ENCODE data around the gene ZNF467. TPM values are rescaled to one million over a fixed set of nuclear protein-coding genes. Genes with fewer than 3 reads are reported as not detected.

ZNF467 gene
- total and polyA plus RNA-seq, 2 donors = 3.8 to 8.8 TPM

GRCh38 chr7:149751043-149751775, 22.2 kb downstream of the ZNF467 start:
- WGBS = 84% methylated on average over 8 of the region's 8 CpGs
- H3K27ac ChIP-seq (ENCODE audit: low read depth in 1 of 2, low read length in 1 of 2) = no peak overlapping the region
- no peaks in the 10 kb centered on the region for H3K27me3 ChIP-seq (ENCODE audit: control insufficient read depth in 2 of 2, insufficient read depth in 1 of 2, low read length in 1 of 2)
- H3K36me3 ChIP-seq (ENCODE audit: control insufficient read depth in 2 of 2, insufficient read depth in 2 of 2, low read length in 1 of 2) = no peaks in the 10 kb centered on the region
- no peak overlapping the region for H3K4me3 ChIP-seq (ENCODE audit: low read length in 2 of 2)
- H3K9me3 ChIP-seq (ENCODE audit: control insufficient read depth in 2 of 2, insufficient read depth in 1 of 2, low read length in 1 of 2) = peaks cover 0 to 4% of the 10 kb centered on the region in 2 donors
- no peak for DNase-seq (ENCODE audit: low read depth in 6 of 9, low spot score in 9 of 9)
- H3K4me1 ChIP-seq (ENCODE audit: control insufficient read depth in 2 of 2, insufficient read depth in 2 of 2, low read length in 2 of 2) = no peaks in the 10 kb centered on the region

GRCh38 chr7:149750122-149750845, 23.1 kb downstream of the ZNF467 start:
- 97% methylated on average over 9 of the region's 9 CpGs for WGBS
- Histone ChIP-seq H3K36me3 (ENCODE audit: control insufficient read depth in 2 of 2, insufficient read depth in 2 of 2, low read length in 1 of 2) (no peaks in the 10 kb centered on the region), H3K27ac (ENCODE audit: low read depth in 1 of 2, low read length in 1 of 2) (no peak overlapping the region), H3K27me3 (ENCODE audit: control insufficient read depth in 2 of 2, insufficient read depth in 1 of 2, low read length in 1 of 2) (peaks cover 0 to 5% of the 10 kb centered on the region in 2 donors), H3K9me3 (ENCODE audit: control insufficient read depth in 2 of 2, insufficient read depth in 1 of 2, low read length in 1 of 2) (peaks cover 0 to 4% of the 10 kb centered on the region in 2 donors), H3K4me1 (ENCODE audit: control insufficient read depth in 2 of 2, insufficient read depth in 2 of 2, low read length in 2 of 2) (no peaks in the 10 kb centered on the region), H3K4me3 (ENCODE audit: low read length in 2 of 2) (no peak overlapping the region)
- no peak for DNase-seq (ENCODE audit: low read depth in 6 of 9, low spot score in 9 of 9)

GRCh38 chr7:149748076-149748874, 25.1 kb downstream of the ZNF467 start:
- Histone ChIP-seq H3K4me3 (ENCODE audit: low read length in 2 of 2) (no peak overlapping the region), H3K9me3 (ENCODE audit: control insufficient read depth in 2 of 2, insufficient read depth in 1 of 2, low read length in 1 of 2) (peaks cover 0 to 4% of the 10 kb centered on the region in 2 donors), H3K4me1 (ENCODE audit: control insufficient read depth in 2 of 2, insufficient read depth in 2 of 2, low read length in 2 of 2) (no peaks in the 10 kb centered on the region), H3K27me3 (ENCODE audit: control insufficient read depth in 2 of 2, insufficient read depth in 1 of 2, low read length in 1 of 2) (peaks cover 0 to 10% of the 10 kb centered on the region in 2 donors), H3K27ac (ENCODE audit: low read depth in 1 of 2, low read length in 1 of 2) (no peak overlapping the region), H3K36me3 (ENCODE audit: control insufficient read depth in 2 of 2, insufficient read depth in 2 of 2, low read length in 1 of 2) (no peaks in the 10 kb centered on the region)
- DNase-seq (ENCODE audit: low read depth in 6 of 9, low spot score in 9 of 9) = no peak
- WGBS = 89% methylated on average over 9 of the region's 9 CpGs

- Histone ChIP-seq H3K4me3 (ENCODE audit: low read length in 2 of 2) (no peak overlapping the region), H3K27me3 (ENCODE audit: control insufficient read depth in 2 of 2, insufficient read depth in 1 of 2, low read length in 1 of 2) (peaks cover 2 to 16% of the 10 kb centered on the region in 2 donors), H3K4me1 (ENCODE audit: control insufficient read depth in 2 of 2, insufficient read depth in 2 of 2, low read length in 2 of 2) (peaks cover 0 to 9% of the 10 kb centered on the region in 2 donors), H3K27ac (ENCODE audit: low read depth in 1 of 2, low read length in 1 of 2) (no peak overlapping the region), H3K9me3 (ENCODE audit: control insufficient read depth in 2 of 2, insufficient read depth in 1 of 2, low read length in 1 of 2) (no peaks in the 10 kb centered on the region), H3K36me3 (ENCODE audit: control insufficient read depth in 2 of 2, insufficient read depth in 2 of 2, low read length in 1 of 2) (no peaks in the 10 kb centered on the region)
- no peak for DNase-seq (ENCODE audit: low read depth in 6 of 9, low spot score in 9 of 9)
- WGBS = 33% methylated on average over 4 of the region's 4 CpGs
These were observed 29.7 kb downstream of the ZNF467 start for GRCh38 chr7:149743476-149744255.

- WGBS = 2% methylated on average over 17 of the region's 17 CpGs
- Histone ChIP-seq H3K4me3 (ENCODE audit: low read length in 2 of 2) (no peak overlapping the region), H3K4me1 (ENCODE audit: control insufficient read depth in 2 of 2, insufficient read depth in 2 of 2, low read length in 2 of 2) (peaks cover 0 to 9% of the 10 kb centered on the region in 2 donors), H3K36me3 (ENCODE audit: control insufficient read depth in 2 of 2, insufficient read depth in 2 of 2, low read length in 1 of 2) (no peaks in the 10 kb centered on the region), H3K9me3 (ENCODE audit: control insufficient read depth in 2 of 2, insufficient read depth in 1 of 2, low read length in 1 of 2) (no peaks in the 10 kb centered on the region), H3K27ac (ENCODE audit: low read depth in 1 of 2, low read length in 1 of 2) (no peak overlapping the region), H3K27me3 (ENCODE audit: control insufficient read depth in 2 of 2, insufficient read depth in 1 of 2, low read length in 1 of 2) (peaks cover 2 to 16% of the 10 kb centered on the region in 2 donors)
- DNase-seq (ENCODE audit: low read depth in 6 of 9, low spot score in 9 of 9) = peak; percentile 29 to 72 (median 53)
These were observed 31.2 kb downstream of the ZNF467 start for GRCh38 chr7:149742075-149742701.

- H3K27ac ChIP-seq (ENCODE audit: low read depth in 1 of 2, low read length in 1 of 2) = no peak overlapping the region
- peak in 1 of 9 donors; percentile 12 for DNase-seq (ENCODE audit: low read depth in 6 of 9, low spot score in 9 of 9)
- WGBS = 17% methylated on average over 13 of the region's 13 CpGs
- H3K27me3 ChIP-seq (ENCODE audit: control insufficient read depth in 2 of 2, insufficient read depth in 1 of 2, low read length in 1 of 2) = peaks cover 2 to 19% of the 10 kb centered on the region in 2 donors
- no peaks in the 10 kb centered on the region for H3K9me3 ChIP-seq (ENCODE audit: control insufficient read depth in 2 of 2, insufficient read depth in 1 of 2, low read length in 1 of 2)
- peaks cover 0 to 10% of the 10 kb centered on the region in 2 donors for H3K4me1 ChIP-seq (ENCODE audit: control insufficient read depth in 2 of 2, insufficient read depth in 2 of 2, low read length in 2 of 2)
- H3K36me3 ChIP-seq (ENCODE audit: control insufficient read depth in 2 of 2, insufficient read depth in 2 of 2, low read length in 1 of 2) = no peaks in the 10 kb centered on the region
- H3K4me3 ChIP-seq (ENCODE audit: low read length in 2 of 2) = no peak overlapping the region
These were observed 31.8 kb downstream of the ZNF467 start for GRCh38 chr7:149741629-149742028.

GRCh38 chr7:149736478-149737360, 36.7 kb downstream of the ZNF467 start:
- H3K36me3 ChIP-seq (ENCODE audit: control insufficient read depth in 2 of 2, insufficient read depth in 2 of 2, low read length in 1 of 2) = peaks cover 3 to 13% of the 10 kb centered on the region in 2 donors
- H3K4me1 ChIP-seq (ENCODE audit: control insufficient read depth in 2 of 2, insufficient read depth in 2 of 2, low read length in 2 of 2) = peaks cover 0 to 8% of the 10 kb centered on the region in 2 donors
- peaks cover 2 to 16% of the 10 kb centered on the region in 2 donors for H3K27me3 ChIP-seq (ENCODE audit: control insufficient read depth in 2 of 2, insufficient read depth in 1 of 2, low read length in 1 of 2)
- no peaks in the 10 kb centered on the region for H3K9me3 ChIP-seq (ENCODE audit: control insufficient read depth in 2 of 2, insufficient read depth in 1 of 2, low read length in 1 of 2)
- H3K4me3 ChIP-seq (ENCODE audit: low read length in 2 of 2) = no peak overlapping the region
- H3K27ac ChIP-seq (ENCODE audit: low read depth in 1 of 2, low read length in 1 of 2) = no peak overlapping the region
- no peak for DNase-seq (ENCODE audit: low read depth in 6 of 9, low spot score in 9 of 9)
- 65% methylated on average over 13 of the region's 13 CpGs for WGBS

Data from thymus (tissue), 11 donors.